ENCODE measurements around the gene NRP2. TPM values are rescaled to one million over a fixed set of nuclear protein-coding genes. Genes with fewer than 3 reads are reported as not detected.

Gene NRP2
- total and polyA plus RNA-seq, 4 experiments from 2014 or later = 1.1 to 2.1 TPM; not detected in 2

GRCh38 chr2:205806143-205806905, 124.0 kb downstream of the NRP2 start:
- Histone ChIP-seq H3K36me3 (ENCODE audit: insufficient read depth, low read length) (no peaks in the 10 kb centered on the region), H3K27me3 (ENCODE audit: insufficient read depth, low read length) (no peaks in the 10 kb centered on the region), H3K9me3 (ENCODE audit: control insufficient read depth in 1 of 2, low read length in 2 of 2) (no peaks in the 10 kb centered on the region), H3K4me1 (ENCODE audit: insufficient read depth, low read length) (no peaks in the 10 kb centered on the region), H3K4me3 (ENCODE audit: low read length in 2 of 2) (no peak overlapping the region), H3K27ac (ENCODE audit: low read depth, low read length) (no peak overlapping the region)
- ChIA-PET CTCF (ENCODE audit: partially characterized antibody) (no interaction called here), POLR2A (ENCODE audit: partially characterized antibody) (no interaction called here)
- H3K4me1 Mint-ChIP-seq = no peaks in the 10 kb centered on the region
- H3K36me3 Mint-ChIP-seq = no peaks in the 10 kb centered on the region
- no peak overlapping the region for H3K27ac Mint-ChIP-seq
- H3K27me3 Mint-ChIP-seq = peaks cover 2 to 4% of the 10 kb centered on the region in 2 donors
- intact Hi-C loops (cut with micrococcal nuclease) = no loop called here
- H3K9me3 Mint-ChIP-seq = no peaks in the 10 kb centered on the region
- H3K4me3 Mint-ChIP-seq = no peak overlapping the region
- DNase-seq = no peak

DNA sequence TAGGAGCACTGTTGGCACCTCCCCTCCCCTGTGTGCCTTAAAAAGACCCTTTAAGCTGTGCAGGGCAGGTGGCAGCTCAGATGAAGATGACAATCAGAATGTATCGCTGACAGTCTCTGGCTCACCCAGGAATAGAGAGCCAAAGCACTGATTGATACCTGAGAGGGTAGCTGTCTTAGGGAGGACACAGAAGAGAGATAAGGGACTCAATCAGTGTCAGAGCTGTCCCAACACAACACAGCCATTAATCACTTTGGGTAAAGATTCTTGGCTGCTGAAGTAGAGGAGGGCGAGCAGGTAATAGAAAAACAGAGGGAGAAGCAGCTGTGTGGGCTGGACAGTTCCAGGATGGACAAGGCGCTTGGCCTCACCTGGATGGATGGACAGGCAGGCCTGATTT, 124.9 kb downstream of the NRP2 start:
- no peaks in the 10 kb centered on the region for H3K9me3 ChIP-seq (ENCODE audit: control insufficient read depth in 1 of 2, low read length in 2 of 2)
- intact Hi-C loops (cut with micrococcal nuclease) = no loop called here
- H3K4me1 Mint-ChIP-seq = no peaks in the 10 kb centered on the region
- H3K4me3 Mint-ChIP-seq = no peak overlapping the region
- ChIA-PET CTCF (ENCODE audit: partially characterized antibody) (no interaction called here), POLR2A (ENCODE audit: partially characterized antibody) (no interaction called here)
- no peaks in the 10 kb centered on the region for H3K27me3 ChIP-seq (ENCODE audit: insufficient read depth, low read length)
- H3K9me3 Mint-ChIP-seq = no peaks in the 10 kb centered on the region
- no peaks in the 10 kb centered on the region for H3K36me3 Mint-ChIP-seq
- DNase-seq = no peak
- no peak overlapping the region for H3K27ac ChIP-seq (ENCODE audit: low read depth, low read length)
- H3K36me3 ChIP-seq (ENCODE audit: insufficient read depth, low read length) = no peaks in the 10 kb centered on the region
- peaks cover 2 to 6% of the 10 kb centered on the region in 2 donors for H3K27me3 Mint-ChIP-seq
- H3K4me3 ChIP-seq (ENCODE audit: low read length in 2 of 2) = no peak overlapping the region
- no peaks in the 10 kb centered on the region for H3K4me1 ChIP-seq (ENCODE audit: insufficient read depth, low read length)
- H3K27ac Mint-ChIP-seq = no peak overlapping the region

DNA sequence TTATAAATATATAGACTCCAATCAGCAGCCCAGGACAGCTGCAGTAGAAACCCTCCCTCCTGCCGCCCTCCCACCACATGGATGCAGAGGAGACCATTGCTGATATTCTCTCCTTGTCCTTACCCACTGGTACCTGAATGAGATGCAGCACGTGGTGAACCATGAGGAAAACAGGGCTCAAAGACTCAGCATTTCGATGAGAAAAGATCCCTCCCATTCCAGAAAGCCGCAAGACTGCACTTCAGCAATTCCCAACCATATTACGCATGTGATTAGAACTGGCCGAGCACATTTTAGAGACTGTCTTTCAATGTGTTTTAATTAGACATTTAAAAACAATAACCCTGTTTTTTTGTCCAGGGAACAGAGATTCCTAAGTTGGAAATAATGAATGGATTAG, 125.5 kb downstream of the NRP2 start:
- Histone ChIP-seq H3K27me3 (ENCODE audit: insufficient read depth, low read length) (no peaks in the 10 kb centered on the region), H3K4me1 (ENCODE audit: insufficient read depth, low read length) (no peaks in the 10 kb centered on the region), H3K4me3 (ENCODE audit: low read length in 2 of 2) (no peak overlapping the region), H3K9me3 (ENCODE audit: control insufficient read depth in 1 of 2, low read length in 2 of 2) (no peaks in the 10 kb centered on the region), H3K36me3 (ENCODE audit: insufficient read depth, low read length) (no peaks in the 10 kb centered on the region), H3K27ac (ENCODE audit: low read depth, low read length) (no peak overlapping the region)
- peaks cover 2 to 6% of the 10 kb centered on the region in 2 donors for H3K27me3 Mint-ChIP-seq
- H3K9me3 Mint-ChIP-seq = no peaks in the 10 kb centered on the region
- H3K27ac Mint-ChIP-seq = no peak overlapping the region
- H3K4me1 Mint-ChIP-seq = no peaks in the 10 kb centered on the region
- DNase-seq = no peak
- no peak overlapping the region for H3K4me3 Mint-ChIP-seq
- no peaks in the 10 kb centered on the region for H3K36me3 Mint-ChIP-seq
- intact Hi-C loops (cut with micrococcal nuclease) = no loop called here
- CTCF ChIA-PET (ENCODE audit: partially characterized antibody) = no interaction called here
- POLR2A ChIA-PET (ENCODE audit: partially characterized antibody) = no interaction called here

DNA sequence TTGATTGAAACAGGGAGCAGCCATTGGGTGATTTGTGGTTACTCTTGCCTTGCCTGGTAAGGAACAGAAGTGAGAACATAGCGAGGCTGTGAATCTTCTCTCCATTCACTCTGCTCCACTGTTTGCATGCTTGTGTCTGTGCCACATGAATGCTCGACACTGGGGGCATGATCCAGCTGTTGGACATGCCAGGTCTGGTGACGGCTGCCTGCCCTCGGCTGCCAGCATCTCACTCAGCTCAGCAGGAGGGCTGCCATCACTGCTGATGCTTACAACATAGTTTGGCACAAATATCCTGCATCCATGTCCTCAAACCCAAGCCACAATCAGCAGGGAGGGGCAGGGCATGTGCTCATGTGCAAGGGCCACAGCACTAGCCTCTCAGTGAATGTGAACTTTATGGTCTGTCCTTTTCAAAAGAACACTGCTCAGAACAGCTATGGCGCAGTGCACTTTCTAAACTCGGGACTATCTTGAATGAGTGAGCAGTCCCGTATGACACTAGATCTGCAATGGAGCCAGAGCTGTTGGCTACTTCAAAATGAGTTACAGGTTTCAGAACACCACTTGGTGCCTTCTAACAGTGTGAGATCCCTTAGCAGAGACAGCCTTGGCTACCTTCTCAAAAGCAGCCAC, 126.3 kb downstream of the NRP2 start:
- no peak for DNase-seq
- POLR2A ChIA-PET (ENCODE audit: partially characterized antibody) = interaction anchor here (0.6 kb wide), 1 partner anchor 61 kb away, joined by 3 read pairs; no protein-coding TSS in a partner anchor
- Mint-ChIP-seq H3K36me3 (no peaks in the 10 kb centered on the region), H3K4me3 (no peak overlapping the region), H3K4me1 (no peaks in the 10 kb centered on the region), H3K27ac (no peak overlapping the region), H3K27me3 (peaks cover 2 to 6% of the 10 kb centered on the region in 2 donors), H3K9me3 (no peaks in the 10 kb centered on the region)
- no peak overlapping the region for H3K4me3 ChIP-seq (ENCODE audit: low read length in 2 of 2)
- CTCF ChIA-PET (ENCODE audit: partially characterized antibody) = no interaction called here
- no peaks in the 10 kb centered on the region for H3K4me1 ChIP-seq (ENCODE audit: insufficient read depth, low read length)
- no peaks in the 10 kb centered on the region for H3K9me3 ChIP-seq (ENCODE audit: control insufficient read depth in 1 of 2, low read length in 2 of 2)
- no peak overlapping the region for H3K27ac ChIP-seq (ENCODE audit: low read depth, low read length)
- no peaks in the 10 kb centered on the region for H3K27me3 ChIP-seq (ENCODE audit: insufficient read depth, low read length)
- intact Hi-C loops (cut with micrococcal nuclease) = no loop called here
- H3K36me3 ChIP-seq (ENCODE audit: insufficient read depth, low read length) = no peaks in the 10 kb centered on the region

DNA sequence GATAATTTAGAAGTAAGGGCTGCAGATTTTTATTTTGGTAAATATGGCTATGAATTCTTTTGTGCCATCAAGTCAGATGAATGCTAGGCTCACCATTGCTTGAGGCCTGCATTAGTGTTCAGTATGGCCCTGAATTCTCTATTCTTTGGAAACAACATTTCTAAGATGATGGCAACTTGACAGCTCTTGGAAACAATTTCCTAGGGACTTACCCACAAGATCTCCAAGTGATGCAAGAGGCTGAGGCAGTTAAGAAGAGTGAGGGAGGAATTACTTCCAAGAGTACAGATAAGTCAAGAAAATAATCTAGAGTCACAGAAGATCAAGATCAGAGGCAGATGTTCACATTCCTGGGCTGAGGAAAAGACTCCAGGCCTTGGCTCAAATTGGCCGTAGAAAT, 129.1 kb downstream of the NRP2 start:
- no peaks in the 10 kb centered on the region for H3K9me3 Mint-ChIP-seq
- H3K4me1 Mint-ChIP-seq = no peaks in the 10 kb centered on the region
- POLR2A ChIA-PET (ENCODE audit: partially characterized antibody) = no interaction called here
- H3K27ac ChIP-seq (ENCODE audit: low read depth, low read length) = no peak overlapping the region
- no peak overlapping the region for H3K4me3 ChIP-seq (ENCODE audit: low read length in 2 of 2)
- intact Hi-C loops (cut with micrococcal nuclease) = no loop called here
- H3K27me3 ChIP-seq (ENCODE audit: insufficient read depth, low read length) = no peaks in the 10 kb centered on the region
- DNase-seq = no peak
- no peak overlapping the region for H3K4me3 Mint-ChIP-seq
- H3K9me3 ChIP-seq (ENCODE audit: control insufficient read depth in 1 of 2, low read length in 2 of 2) = no peaks in the 10 kb centered on the region
- no peaks in the 10 kb centered on the region for H3K4me1 ChIP-seq (ENCODE audit: insufficient read depth, low read length)
- CTCF ChIA-PET (ENCODE audit: partially characterized antibody) = no interaction called here
- no peak overlapping the region for H3K27ac Mint-ChIP-seq
- H3K36me3 ChIP-seq (ENCODE audit: insufficient read depth, low read length) = no peaks in the 10 kb centered on the region
- no peaks in the 10 kb centered on the region for H3K36me3 Mint-ChIP-seq
- H3K27me3 Mint-ChIP-seq = peaks cover 2 to 7% of the 10 kb centered on the region in 2 donors

GRCh38 chr2:205814039-205814364, 131.7 kb downstream of the NRP2 start:
- Mint-ChIP-seq H3K27ac (no peak overlapping the region), H3K27me3 (peaks cover 8 to 17% of the 10 kb centered on the region in 2 donors), H3K9me3 (peaks cover 0 to 1% (median 0%) of the 10 kb centered on the region in 8 donors), H3K36me3 (no peaks in the 10 kb centered on the region), H3K4me1 (no peaks in the 10 kb centered on the region), H3K4me3 (no peak overlapping the region)
- Histone ChIP-seq H3K4me3 (ENCODE audit: low read length in 2 of 2) (no peak overlapping the region), H3K9me3 (ENCODE audit: control insufficient read depth in 1 of 2, low read length in 2 of 2) (no peaks in the 10 kb centered on the region), H3K36me3 (ENCODE audit: insufficient read depth, low read length) (no peaks in the 10 kb centered on the region), H3K27ac (ENCODE audit: low read depth, low read length) (no peak overlapping the region), H3K27me3 (ENCODE audit: insufficient read depth, low read length) (no peaks in the 10 kb centered on the region), H3K4me1 (ENCODE audit: insufficient read depth, low read length) (no peaks in the 10 kb centered on the region)
- intact Hi-C loops (cut with micrococcal nuclease) = no loop called here
- DNase-seq = no peak
- CTCF ChIA-PET (ENCODE audit: partially characterized antibody) = no interaction called here
- POLR2A ChIA-PET (ENCODE audit: partially characterized antibody) = no interaction called here

DNA sequence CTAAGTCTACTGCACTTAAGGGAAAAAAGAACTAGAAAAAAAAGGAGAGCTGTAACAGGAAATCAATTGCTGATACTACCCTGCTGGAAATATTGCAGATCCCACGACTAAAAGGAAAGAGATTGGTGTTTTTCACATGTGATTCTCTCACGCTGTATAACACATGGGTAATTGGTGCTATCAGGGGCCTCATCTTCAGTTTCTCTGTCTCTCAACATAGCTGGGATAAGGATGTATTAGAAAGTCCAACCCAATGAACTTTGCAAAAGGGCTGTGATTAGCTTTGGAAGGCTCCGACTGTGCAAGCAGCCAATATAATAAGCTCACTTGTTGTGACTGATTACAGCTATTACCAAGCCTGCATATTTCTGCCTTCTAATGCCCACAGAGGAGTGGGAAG, 133.4 kb downstream of the NRP2 start:
- POLR2A ChIA-PET (ENCODE audit: partially characterized antibody) = no interaction called here
- CTCF ChIA-PET (ENCODE audit: partially characterized antibody) = interaction anchor here (1.0 kb wide), 2 partner anchors 11 to 21 kb away, joined by 3 read pairs; no protein-coding TSS in a partner anchor
- Mint-ChIP-seq H3K27ac (no peak overlapping the region), H3K4me1 (no peaks in the 10 kb centered on the region), H3K36me3 (no peaks in the 10 kb centered on the region), H3K4me3 (no peak overlapping the region), H3K9me3 (peaks cover 0 to 3% (median 0%) of the 10 kb centered on the region in 8 donors), H3K27me3 (peaks cover 8 to 20% of the 10 kb centered on the region in 2 donors)
- Histone ChIP-seq H3K27ac (ENCODE audit: low read depth, low read length) (no peak overlapping the region), H3K36me3 (ENCODE audit: insufficient read depth, low read length) (no peaks in the 10 kb centered on the region), H3K9me3 (ENCODE audit: control insufficient read depth in 1 of 2, low read length in 2 of 2) (no peaks in the 10 kb centered on the region), H3K4me3 (ENCODE audit: low read length in 2 of 2) (no peak overlapping the region), H3K27me3 (ENCODE audit: insufficient read depth, low read length) (no peaks in the 10 kb centered on the region), H3K4me1 (ENCODE audit: insufficient read depth, low read length) (no peaks in the 10 kb centered on the region)
- DNase-seq = no peak
- intact Hi-C loops (cut with micrococcal nuclease) = no loop called here
